Measurements from ENCODE around the gene UPP2. TPM values are rescaled to one million over a fixed set of nuclear protein-coding genes. Genes with fewer than 3 reads are reported as not detected.

Gene UPP2
- total RNA-seq, 1 experiment from 2014 or later: not detected

- Histone ChIP-seq H2BK12ac (ENCODE audit: insufficient read length, low read depth, low read length) (no peak overlapping the region), H3K9me3 (ENCODE audit: control insufficient read depth, low read depth, low read length) (no peaks in the 10 kb centered on the region), H3K4me2 (ENCODE audit: insufficient read depth, insufficient read length, low read length) (no peak overlapping the region), H3K4me1 (ENCODE audit: insufficient read depth, low read length) (no peaks in the 10 kb centered on the region; the same call in 1 of the 2 replicates), H3K27ac (ENCODE audit: insufficient read length, low read depth, low read length) (no peak overlapping the region), H3K4ac (ENCODE audit: low read depth, low read length) (no peak overlapping the region), H2BK5ac (ENCODE audit: insufficient read length, low read length) (no peak overlapping the region), H3K79me1 (ENCODE audit: insufficient read depth, low read depth, low read length, poor library complexity, severe bottlenecking) (no peaks in the 10 kb centered on the region), H4K5ac (ENCODE audit: insufficient read length, low read depth, low read length) (no peak overlapping the region), H4K20me1 (ENCODE audit: control insufficient read depth, insufficient read depth, insufficient read length) (no peaks in the 10 kb centered on the region), H3K79me2 (ENCODE audit: insufficient read depth, low read length) (no peaks in the 10 kb centered on the region), H3K23ac (ENCODE audit: insufficient read length, low read depth, low read length) (no peak overlapping the region), H2AK5ac (ENCODE audit: insufficient read length, low read length) (no peak overlapping the region), H3K9ac (ENCODE audit: extremely low read depth, insufficient read length, low read length) (no peak overlapping the region), H3K27me3 (ENCODE audit: insufficient read depth, low read length) (no peaks in the 10 kb centered on the region), H4K8ac (replicated peaks; ENCODE audit: insufficient read length, low read depth, low read length) (no peak overlapping the region), H3K56ac (ENCODE audit: insufficient read length, low read depth, low read length) (no peak overlapping the region), H3K23me2 (ENCODE audit: insufficient read length, low read depth, low read length, poor library complexity, severe bottlenecking) (no peaks in the 10 kb centered on the region), H2BK20ac (ENCODE audit: low read depth, low read length, poor library complexity, severe bottlenecking) (no peak overlapping the region), H3K18ac (ENCODE audit: insufficient read length, low read depth, low read length) (no peak overlapping the region), H3K14ac (ENCODE audit: insufficient read depth, low read length) (no peak overlapping the region), H2BK15ac (ENCODE audit: low read depth, low read length) (peak overlapping the region; percentile 80; the same call in 1 of the 2 replicates), H4K91ac (ENCODE audit: insufficient read length, low read depth, low read length) (no peak overlapping the region), H2AFZ (ENCODE audit: low read length) (no peak overlapping the region), H3T11ph (ENCODE audit: low read length) (no peak overlapping the region), H2BK120ac (ENCODE audit: low read depth, low read length, poor library complexity, severe bottlenecking) (no peak overlapping the region)
- peaks cover under 1 to 4% of the 10 kb centered on the region in 2 experiments; a peak in 3 of 4 replicates for H3K4me1 Mint-ChIP-seq
- no peaks in the 10 kb centered on the region for H3K36me3 Mint-ChIP-seq (ENCODE audit: insufficient read depth in 1 of 3, low read depth in 3 of 3)
- no peak for TF ChIP-seq CTCF (conservative IDR thresholded peaks at IDR 0.05)
- H3K9me3 Mint-ChIP-seq: no peaks in the 10 kb centered on the region
- no CpG with 5 or more reads among the region's 4 CpGs for WGBS (ENCODE audit: extremely low coverage, insufficient read length, low lambda C conversion rate)
- H3K27me3 Mint-ChIP-seq (ENCODE audit: low read depth): no peaks in the 10 kb centered on the region
- DNase-seq: no peak
- no peak overlapping the region for H3K27ac Mint-ChIP-seq
- H3K4me3 Mint-ChIP-seq: no peak overlapping the region
Measured at GRCh38 chr2:158098178-158098577, 3.5 kb upstream of the UPP2 start.
